ENCODE data around the gene PNMA8B.

Gene PNMA8B

DNA sequence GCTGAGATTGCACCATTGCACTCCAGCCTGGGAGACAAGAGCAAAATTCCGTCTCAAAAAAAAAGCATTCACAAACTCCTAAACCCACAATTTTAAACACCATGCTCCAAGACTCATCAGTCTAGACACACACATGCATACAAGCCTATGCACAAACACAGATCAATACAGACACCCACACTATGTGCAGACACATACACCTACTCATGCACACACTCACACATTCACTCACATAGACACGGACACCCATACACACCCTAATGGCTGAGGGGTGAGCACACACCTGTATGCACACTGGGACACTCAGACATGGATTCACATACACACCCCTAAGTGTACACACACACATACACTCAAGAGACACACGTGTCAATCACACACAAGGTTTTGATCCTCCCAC, 9.3 kb downstream of the PNMA8B start:
- TF ChIP-seq, protein P1, sequence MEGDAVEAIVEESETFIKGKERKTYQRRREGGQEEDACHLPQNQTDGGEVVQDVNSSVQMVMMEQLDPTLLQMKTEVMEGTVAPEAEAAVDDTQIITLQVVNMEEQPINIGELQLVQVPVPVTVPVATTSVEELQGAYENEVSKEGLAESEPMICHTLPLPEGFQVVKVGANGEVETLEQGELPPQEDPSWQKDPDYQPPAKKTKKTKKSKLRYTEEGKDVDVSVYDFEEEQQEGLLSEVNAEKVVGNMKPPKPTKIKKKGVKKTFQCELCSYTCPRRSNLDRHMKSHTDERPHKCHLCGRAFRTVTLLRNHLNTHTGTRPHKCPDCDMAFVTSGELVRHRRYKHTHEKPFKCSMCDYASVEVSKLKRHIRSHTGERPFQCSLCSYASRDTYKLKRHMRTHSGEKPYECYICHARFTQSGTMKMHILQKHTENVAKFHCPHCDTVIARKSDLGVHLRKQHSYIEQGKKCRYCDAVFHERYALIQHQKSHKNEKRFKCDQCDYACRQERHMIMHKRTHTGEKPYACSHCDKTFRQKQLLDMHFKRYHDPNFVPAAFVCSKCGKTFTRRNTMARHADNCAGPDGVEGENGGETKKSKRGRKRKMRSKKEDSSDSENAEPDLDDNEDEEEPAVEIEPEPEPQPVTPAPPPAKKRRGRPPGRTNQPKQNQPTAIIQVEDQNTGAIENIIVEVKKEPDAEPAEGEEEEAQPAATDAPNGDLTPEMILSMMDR (IDR thresholded peaks at IDR 0.05), result no peak

DNA sequence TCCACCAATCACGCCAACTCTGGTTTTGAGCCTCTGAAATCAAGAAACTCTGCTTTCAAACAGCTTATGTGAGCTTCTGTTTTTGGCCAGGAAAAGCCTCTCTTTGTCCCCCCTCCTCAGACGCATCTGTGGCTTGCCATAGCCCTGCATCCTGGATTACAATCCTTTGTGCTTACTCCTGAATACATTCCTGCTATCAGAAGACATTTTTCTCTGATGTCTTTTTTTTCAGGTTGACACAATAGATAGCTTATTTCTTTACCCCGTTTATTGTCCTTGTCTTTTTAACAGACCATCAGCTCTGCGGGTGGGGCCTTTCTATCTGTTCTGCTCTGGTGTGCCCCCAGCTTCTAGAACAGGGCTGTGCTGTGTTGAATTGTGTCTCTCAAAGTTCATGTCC, 11.0 kb downstream of the PNMA8B start:
- TF ChIP-seq, protein P1 (IDR thresholded peaks at IDR 0.05), result no peak

DNA sequence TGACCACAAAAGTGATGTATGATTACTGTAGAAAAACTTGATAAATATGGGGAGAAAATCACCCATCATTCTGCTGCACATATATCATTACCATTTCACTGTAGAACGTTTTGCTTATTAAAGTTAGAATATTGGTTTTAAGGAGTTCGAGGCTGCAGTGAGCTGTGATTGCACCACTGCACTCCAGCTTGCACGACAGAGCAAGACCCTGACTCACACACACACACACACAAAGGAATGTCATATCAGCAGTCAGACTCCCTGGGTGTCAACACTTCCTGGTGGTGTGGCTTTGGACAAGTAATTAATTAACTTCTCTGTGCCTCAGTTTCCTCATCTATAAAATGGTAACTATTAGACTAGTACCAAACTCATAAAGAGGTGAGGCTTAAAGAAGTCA, 13.0 kb downstream of the PNMA8B start:
- TF ChIP-seq, protein P1 (IDR thresholded peaks at IDR 0.05), result no peak

- TF ChIP-seq, protein P1 (IDR thresholded peaks at IDR 0.05), result no peak
Measured at GRCh38 chr19:46481947-46482346, 13.7 kb downstream of the PNMA8B start.

- TF ChIP-seq, protein P1 (IDR thresholded peaks at IDR 0.05), result no peak
Measured at GRCh38 chr19:46481223-46481848, 14.3 kb downstream of the PNMA8B start.

- TF ChIP-seq, protein P1 (IDR thresholded peaks at IDR 0.05), result no peak
Measured at GRCh38 chr19:46480415-46480814, 15.3 kb downstream of the PNMA8B start.

DNA sequence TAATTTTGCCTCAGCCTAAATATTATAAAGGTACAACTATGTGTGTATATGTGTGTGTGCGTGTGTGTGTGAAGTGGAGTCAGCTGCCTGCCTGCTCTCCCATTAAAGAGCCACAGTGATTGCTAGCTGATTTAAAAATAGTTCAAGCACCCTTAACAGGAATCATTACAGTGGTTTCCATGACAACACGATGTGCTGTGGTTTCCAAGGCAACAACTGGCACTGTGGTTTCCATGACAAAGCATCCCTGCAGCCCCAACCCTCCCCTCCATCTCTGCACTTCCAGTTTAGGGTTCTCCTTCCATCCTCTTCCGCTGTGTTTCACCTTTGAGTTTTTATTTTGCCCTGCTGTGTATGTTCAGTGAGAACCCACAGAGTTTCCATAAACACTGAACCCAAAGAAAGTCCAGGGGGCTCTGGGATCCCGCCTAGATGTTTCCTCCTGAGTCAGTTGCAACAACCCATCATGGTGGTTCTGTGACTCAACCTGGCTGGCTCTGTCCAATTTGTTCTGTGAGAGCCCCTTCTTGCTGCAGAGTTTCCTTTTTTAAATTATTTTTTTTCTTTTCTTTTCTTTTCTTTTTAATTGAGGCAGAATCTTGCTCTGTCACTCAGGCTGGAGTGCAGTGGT, 17.2 kb downstream of the PNMA8B start:
- TF ChIP-seq, protein P1 (IDR thresholded peaks at IDR 0.05), result no peak
